Frontal cortex (tissue), 4 donors: Measurements from ENCODE around the gene ANKH. TPM values are rescaled to one million over a fixed set of nuclear protein-coding genes. Genes with fewer than 3 reads are reported as not detected.
"Not testable (repeated sequence)": the region's sequence is repeated elsewhere in the genome, so short reads cannot be mapped to it uniquely, and the experiment has no call there.

Source experiments
- DNase-seq, 2 donors: peaks; one replicate each; pipeline ENCODE4 v3.0.0; 2012; ENCODE audit warnings: low spot score in 2 of 2
- FAIRE-seq: peaks from 2 replicates; lab custom pipeline; 2012; peaks lifted over from hg19 to GRCh38; lab: Jason Lieb, UNC
- total RNA-seq: library from RNA; depleted of rRNA; stranded (reverse); fragments of >200 nt; gene quantifications from one replicate; pipeline ENCODE4 v1.2.3, GENCODE V29; 2014
- donor health status: control.
- donor health status: control.
- donor health status: control.

The ANKH gene
- total RNA-seq, 1 donor from 2014 or later: 62.8 TPM

GRCh38 chr5:14861123-14861765 is 10.3 kb downstream of the ANKH start:
- no peak for DNase-seq
- no peak for FAIRE-seq

DNA sequence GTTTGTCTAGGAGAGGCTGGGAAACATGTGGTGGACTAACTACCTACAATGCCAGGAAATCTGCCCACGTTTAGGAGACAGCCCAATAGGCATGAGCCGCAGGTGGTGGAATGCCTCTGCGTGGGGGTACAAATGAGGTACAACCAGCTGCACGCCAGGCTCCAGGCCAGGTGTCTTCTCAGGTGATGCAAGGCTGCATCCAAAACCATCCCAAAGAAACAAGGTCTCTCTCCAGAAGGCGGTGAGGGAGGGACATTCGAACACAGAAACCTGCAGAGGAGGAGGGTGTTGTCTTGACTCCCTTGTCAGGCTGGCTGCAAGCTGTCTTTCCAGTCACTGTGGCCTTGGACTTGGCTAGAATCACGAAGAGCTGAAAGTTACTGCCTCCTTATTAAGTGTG is 11.6 kb downstream of the ANKH start:
- FAIRE-seq (no peak), DNase-seq (no peak)

GRCh38 chr5:14859150-14859549 is 12.4 kb downstream of the ANKH start:
- FAIRE-seq (no peak), DNase-seq (no peak)

DNA sequence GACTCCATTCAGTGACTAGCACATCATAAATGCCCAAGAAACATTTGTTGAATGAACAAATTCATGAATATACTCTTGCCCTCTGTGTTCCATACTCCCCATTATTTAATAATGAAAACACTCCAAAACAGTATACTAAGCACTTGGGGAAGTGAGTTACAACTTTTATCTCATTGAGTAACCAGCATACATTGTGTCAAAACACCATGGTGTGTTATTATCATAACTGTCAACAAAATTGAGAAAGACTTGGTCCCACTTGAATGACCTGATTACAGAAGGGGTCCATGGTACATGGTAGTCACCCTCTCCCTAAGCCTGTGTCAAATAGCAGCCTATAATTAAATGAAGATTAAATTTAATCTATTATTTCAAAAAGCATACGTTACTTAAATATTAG is 16.2 kb downstream of the ANKH start:
- no peak for FAIRE-seq

GRCh38 chr5:14854799-14855198 is 16.8 kb downstream of the ANKH start:
- FAIRE-seq: no peak
- DNase-seq: no peak

More for the DNA sequence above, 16.2 kb downstream of the ANKH start:
- no peak for DNase-seq

- DNase-seq (no peak), FAIRE-seq (no peak)
Observed at GRCh38 chr5:14853685-14854084, 17.9 kb downstream of the ANKH start.

- FAIRE-seq: no peak
- DNase-seq: no peak
Observed at GRCh38 chr5:14852779-14853178, 18.8 kb downstream of the ANKH start.

DNA sequence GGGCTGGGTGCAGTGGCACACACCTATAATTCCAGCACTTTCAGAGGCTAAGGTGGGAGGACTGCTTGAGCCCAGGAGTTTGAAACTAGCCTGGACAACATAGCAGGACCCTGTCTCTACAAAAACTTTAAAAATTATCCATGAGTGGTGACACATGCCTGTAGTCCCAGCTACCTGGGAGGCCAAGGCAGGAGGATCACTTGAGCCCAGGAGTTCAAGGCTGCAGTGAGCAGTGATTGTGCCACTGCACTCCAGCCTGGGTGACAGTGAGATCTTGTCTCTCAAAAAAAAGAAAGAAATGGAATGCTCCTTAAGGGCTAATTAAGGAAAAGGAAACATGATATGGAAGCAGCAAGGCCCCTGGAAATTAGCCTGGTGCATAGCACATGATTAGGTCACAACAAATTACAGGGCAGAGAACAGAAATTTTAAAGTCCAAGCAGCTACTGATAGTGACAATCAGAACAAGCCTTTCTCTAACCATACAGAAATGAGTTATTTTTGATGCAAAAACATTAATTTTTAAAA is 19.5 kb downstream of the ANKH start:
- DNase-seq: no peak
- no peak for FAIRE-seq

- DNase-seq (no peak), FAIRE-seq (no peak)
Observed at GRCh38 chr5:14851597-14851996, 20.0 kb downstream of the ANKH start.

GRCh38 chr5:14851050-14851419 is 20.5 kb downstream of the ANKH start:
- FAIRE-seq (no peak), DNase-seq (no peak)

GRCh38 chr5:14850419-14851049 is 21.0 kb downstream of the ANKH start:
- DNase-seq (no peak), FAIRE-seq (no peak)

DNA sequence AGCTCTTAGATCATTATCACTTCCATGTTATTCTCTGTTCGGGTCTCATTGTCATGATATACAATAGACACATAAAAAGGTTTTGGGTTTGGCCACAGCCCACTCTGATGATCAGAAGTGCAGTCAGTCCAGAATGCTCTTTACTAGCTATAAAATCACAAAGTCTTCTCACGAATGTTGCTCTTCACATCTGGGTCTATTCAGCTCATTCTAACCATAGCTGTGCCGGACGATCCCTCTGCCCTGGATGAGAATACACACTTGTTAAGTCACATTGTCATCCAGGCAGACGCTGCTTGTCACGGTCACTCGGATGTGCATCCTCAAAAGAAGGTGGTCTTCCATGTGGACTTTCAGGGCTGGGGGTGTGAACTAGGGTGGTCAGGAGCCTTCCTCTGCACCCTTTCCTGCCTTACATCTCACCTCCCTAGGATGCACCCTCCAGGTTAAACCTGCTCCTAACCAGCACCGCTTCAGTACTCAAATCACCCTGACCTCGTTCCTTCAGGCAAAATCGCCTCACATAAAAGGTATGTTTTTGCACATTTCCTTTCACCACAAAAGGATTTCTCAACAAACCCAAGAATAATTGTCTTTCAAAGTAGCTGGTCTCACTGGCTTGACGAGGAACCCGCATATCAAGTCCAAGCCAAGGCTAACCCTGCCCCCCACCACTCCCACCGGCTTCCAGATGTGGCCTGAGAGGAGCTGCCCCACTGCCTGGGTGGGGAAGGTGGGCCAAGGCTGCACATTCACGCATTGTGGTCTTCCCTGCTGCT is 21.9 kb downstream of the ANKH start:
- DNase-seq (no peak), FAIRE-seq (no peak)

DNA sequence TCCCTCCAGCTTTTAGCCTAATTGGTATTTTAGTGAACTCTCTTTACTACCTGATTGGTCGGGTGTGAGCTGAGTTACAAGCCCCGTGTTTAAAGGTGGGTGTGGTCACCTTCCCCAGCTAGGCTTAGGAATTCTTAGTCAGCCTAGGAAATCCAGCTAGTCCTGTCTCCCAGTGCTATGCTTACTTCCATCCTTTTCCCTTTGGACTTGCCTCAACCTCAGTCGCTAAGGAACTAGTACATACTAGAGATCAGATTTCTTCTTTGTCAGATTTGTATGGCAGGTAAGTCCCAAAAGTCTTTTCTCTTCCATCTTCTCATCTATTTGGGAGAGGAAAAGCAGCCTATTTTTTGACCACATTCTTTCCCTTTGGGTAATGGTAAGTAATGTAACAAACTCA is 22.6 kb downstream of the ANKH start:
- FAIRE-seq, DNase-seq: not testable (repeated sequence)

DNA sequence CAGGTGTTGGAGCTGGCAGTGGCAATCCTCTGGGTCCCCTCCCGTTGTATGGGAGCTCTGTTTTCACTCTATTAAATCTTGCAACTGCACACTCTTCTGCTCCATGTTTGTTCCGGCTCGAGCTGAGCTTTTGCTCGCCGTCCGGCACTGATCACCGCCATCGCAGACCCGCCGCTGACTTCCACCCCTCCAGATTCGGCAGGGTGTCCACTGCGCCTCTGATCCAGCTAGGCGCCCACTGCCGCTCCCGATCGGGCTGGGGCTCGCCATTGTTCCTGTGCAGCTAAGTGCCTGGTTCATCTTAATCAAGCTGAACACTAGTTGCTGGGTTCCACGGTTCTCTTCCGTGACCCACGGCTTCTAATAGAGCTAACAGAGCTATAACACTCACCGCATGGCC is 23.2 kb downstream of the ANKH start:
- DNase-seq (no peak), FAIRE-seq (no peak)

- no peak for DNase-seq
Observed at GRCh38 chr5:14847471-14847870, 24.1 kb downstream of the ANKH start.

DNA sequence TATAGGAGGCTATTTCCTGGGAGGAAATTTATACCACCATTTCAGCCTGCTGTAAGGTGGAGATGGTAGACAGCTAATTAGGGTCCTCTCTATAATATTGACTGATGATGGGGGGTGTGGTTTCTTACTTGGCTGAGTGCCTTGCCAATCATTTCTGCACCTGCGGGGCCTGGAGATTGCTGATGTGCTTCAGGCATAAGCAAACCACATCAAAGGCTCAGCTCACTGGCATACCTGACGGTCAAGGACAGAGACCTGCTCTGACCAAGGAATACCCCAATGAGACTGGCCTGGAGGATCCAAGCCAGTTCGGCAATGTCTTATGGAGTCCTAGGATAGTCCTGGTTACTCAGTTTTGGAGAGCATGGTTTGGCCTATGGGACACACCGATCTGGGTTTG is 29.5 kb downstream of the ANKH start:
- FAIRE-seq (no peak), DNase-seq (no peak)

More at GRCh38 chr5:14847471-14847870, 24.1 kb downstream of the ANKH start:
- FAIRE-seq: no peak

DNA sequence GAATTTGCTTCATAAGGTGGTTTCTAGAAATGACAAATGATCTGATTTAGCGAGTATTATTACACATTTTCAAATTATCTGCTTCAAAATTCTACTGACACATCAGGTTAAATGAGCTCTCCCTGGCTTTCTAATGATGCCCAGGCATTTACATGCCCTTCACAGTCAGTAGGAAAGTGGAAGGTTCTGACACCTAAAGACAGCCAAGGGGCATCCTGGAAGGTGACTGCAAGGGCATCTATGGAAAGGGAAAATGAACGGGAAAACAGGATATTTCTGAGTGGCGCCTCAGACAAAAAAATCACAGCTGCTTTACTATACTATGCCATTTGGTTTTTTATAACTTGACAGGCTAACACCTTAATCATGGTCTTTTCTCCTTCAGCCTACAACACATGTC is 31.0 kb downstream of the ANKH start:
- DNase-seq: no peak
- no peak for FAIRE-seq

GRCh38 chr5:14838396-14839319 is 32.9 kb downstream of the ANKH start:
- FAIRE-seq: no peak
- DNase-seq: no peak

GRCh38 chr5:14837423-14838122 is 34.0 kb downstream of the ANKH start:
- FAIRE-seq: not testable (repeated sequence)

More at GRCh38 chr5:14837423-14838122, 34.0 kb downstream of the ANKH start:
- DNase-seq: not testable (repeated sequence)
